22Rv1 (cell line): ENCODE results near the gene SYNJ1.

Source experiments
- ZFX ChIP-seq: fragments of 450-650 bp; IDR thresholded peaks from 2 replicates; pipeline ENCODE4 v1.6.1; 2017; ENCODE audit warnings: antibody characterized with exemption, borderline replicate concordance
- TF ChIP-seq, protein P1 (sequence below): fragments of 450-650 bp; IDR thresholded peaks from 2 replicates; pipeline ENCODE4 v1.5.1; 2017; ENCODE audit warnings: mild to moderate bottlenecking

DNA sequence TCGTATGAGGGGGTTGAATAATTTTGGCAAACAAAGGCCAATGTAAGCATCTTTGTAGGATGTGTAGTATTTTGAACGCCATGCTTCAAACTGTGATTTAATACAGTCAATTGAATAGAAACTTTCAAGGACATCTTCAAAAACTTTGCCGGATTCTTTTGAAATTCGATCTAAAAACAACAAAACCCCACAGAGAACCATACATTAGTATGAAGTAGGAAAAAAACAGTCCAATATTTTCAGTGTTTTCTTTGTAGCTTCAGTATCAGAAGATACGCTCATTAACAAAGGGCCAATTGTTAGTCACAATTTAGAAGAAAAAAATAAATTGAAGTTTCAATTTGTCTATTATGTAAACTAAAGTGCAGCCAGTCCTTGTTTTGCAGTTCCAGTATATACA lies 20.7 kb upstream of the SYNJ1 start:
- TF ChIP-seq, protein P1, sequence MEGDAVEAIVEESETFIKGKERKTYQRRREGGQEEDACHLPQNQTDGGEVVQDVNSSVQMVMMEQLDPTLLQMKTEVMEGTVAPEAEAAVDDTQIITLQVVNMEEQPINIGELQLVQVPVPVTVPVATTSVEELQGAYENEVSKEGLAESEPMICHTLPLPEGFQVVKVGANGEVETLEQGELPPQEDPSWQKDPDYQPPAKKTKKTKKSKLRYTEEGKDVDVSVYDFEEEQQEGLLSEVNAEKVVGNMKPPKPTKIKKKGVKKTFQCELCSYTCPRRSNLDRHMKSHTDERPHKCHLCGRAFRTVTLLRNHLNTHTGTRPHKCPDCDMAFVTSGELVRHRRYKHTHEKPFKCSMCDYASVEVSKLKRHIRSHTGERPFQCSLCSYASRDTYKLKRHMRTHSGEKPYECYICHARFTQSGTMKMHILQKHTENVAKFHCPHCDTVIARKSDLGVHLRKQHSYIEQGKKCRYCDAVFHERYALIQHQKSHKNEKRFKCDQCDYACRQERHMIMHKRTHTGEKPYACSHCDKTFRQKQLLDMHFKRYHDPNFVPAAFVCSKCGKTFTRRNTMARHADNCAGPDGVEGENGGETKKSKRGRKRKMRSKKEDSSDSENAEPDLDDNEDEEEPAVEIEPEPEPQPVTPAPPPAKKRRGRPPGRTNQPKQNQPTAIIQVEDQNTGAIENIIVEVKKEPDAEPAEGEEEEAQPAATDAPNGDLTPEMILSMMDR, result no peak
- TF ChIP-seq ZFX, result no peak
